Measurements from ENCODE around the gene DDIT4. TPM values are rescaled to one million over a fixed set of nuclear protein-coding genes. Genes with fewer than 3 reads are reported as not detected.

Gene DDIT4
- total RNA-seq, 1 experiment from 2014 or later, result 462 TPM

DNA sequence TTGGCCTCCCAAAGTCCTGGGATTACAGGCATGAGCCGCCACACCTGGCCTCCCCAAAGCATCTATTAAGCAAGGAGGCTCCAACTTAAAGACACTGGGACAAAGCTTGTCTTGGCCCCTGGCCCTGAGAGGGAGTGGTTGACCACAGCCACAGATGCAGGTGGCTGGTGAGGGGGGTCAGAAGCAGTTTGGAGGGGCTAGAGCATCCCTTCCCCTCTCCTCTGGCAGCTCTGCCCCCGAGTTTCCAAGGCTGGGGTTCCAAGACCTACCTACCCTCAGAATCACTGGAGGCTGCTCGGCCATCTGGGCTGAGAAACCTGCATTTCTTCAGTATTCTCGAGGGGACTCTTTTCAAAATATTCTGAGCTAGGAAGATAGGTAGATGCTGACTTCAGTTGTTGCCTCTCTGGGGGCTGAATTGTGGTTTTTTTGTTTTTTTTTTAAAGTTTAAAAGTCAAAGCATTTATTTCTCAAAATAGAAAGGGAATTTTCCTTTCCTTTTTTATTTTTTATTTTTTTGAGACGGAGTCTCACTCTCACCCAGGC lies 32.6 kb downstream of the DDIT4 start:
- intact Hi-C loops (cut with micrococcal nuclease), result no loop called here
- DNase-seq (ENCODE audit: low read depth, low spot score) (no peak), ATAC-seq (no peak)
- no peak overlapping the region for H3K4me3 ChIP-seq (replicated peaks in 1 of 2; ENCODE audit: low read depth in 1 of 2, low read length in 2 of 2)
- no peak overlapping the region for H3K9ac ChIP-seq (ENCODE audit: low read length)
- no TSS peak for BruUV-seq (replicated peaks)
- ChIA-PET RAD21 (ENCODE audit: low non-redundant PET in 1 of 2, low total read pairs in 2 of 2, uncharacterized antibody in 2 of 2, unreplicated experiment in 2 of 2) (no interaction called here), POLR2A (interaction anchor here (1.0 to 6.2 kb wide), 8 partner anchors 9 to 52 kb away, joined by 3 to 162 read pairs (median 4); no protein-coding TSS in a partner anchor), CTCF (no interaction called here)
- peaks cover 30 to 53% of the 10 kb centered on the region in 2 experiments for H3K4me1 ChIP-seq (ENCODE audit: control insufficient read depth in 1 of 2, insufficient read depth in 2 of 2, low read length in 2 of 2)
- H3K9me3 ChIP-seq (ENCODE audit: control insufficient read depth in 1 of 2, insufficient read depth in 1 of 2, low read depth in 1 of 2, low read length in 2 of 2), result no peaks in the 10 kb centered on the region
- no peak for TF ChIP-seq FOSL1 (IDR thresholded peaks at IDR 0.05; ENCODE audit: low read depth)
- TF ChIP-seq SP1 (IDR thresholded peaks at IDR 0.05; ENCODE audit: low read depth), result no peak
- no peak for TF ChIP-seq EGR1 (IDR thresholded peaks at IDR 0.05; ENCODE audit: low read depth)
- TF ChIP-seq POLR2A (IDR thresholded peaks at IDR 0.05; ENCODE audit: borderline replicate concordance, extremely low read depth, insufficient read depth, insufficient read length), result no peak
- TF ChIP-seq YY1 (IDR thresholded peaks at IDR 0.05; ENCODE audit: extremely low read depth, insufficient replicate concordance, low read depth, low read length), result no peak
- no peak for TF ChIP-seq JUND (IDR thresholded peaks at IDR 0.05)
- no peak for TF ChIP-seq CBX3 (IDR thresholded peaks at IDR 0.05; ENCODE audit: low read depth)
- no peak for TF ChIP-seq ELF1 (IDR thresholded peaks at IDR 0.05; ENCODE audit: borderline replicate concordance, low read depth)
- TF ChIP-seq, protein P1, sequence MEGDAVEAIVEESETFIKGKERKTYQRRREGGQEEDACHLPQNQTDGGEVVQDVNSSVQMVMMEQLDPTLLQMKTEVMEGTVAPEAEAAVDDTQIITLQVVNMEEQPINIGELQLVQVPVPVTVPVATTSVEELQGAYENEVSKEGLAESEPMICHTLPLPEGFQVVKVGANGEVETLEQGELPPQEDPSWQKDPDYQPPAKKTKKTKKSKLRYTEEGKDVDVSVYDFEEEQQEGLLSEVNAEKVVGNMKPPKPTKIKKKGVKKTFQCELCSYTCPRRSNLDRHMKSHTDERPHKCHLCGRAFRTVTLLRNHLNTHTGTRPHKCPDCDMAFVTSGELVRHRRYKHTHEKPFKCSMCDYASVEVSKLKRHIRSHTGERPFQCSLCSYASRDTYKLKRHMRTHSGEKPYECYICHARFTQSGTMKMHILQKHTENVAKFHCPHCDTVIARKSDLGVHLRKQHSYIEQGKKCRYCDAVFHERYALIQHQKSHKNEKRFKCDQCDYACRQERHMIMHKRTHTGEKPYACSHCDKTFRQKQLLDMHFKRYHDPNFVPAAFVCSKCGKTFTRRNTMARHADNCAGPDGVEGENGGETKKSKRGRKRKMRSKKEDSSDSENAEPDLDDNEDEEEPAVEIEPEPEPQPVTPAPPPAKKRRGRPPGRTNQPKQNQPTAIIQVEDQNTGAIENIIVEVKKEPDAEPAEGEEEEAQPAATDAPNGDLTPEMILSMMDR (IDR thresholded peaks at IDR 0.05 in 2 of 3, conservative IDR thresholded peaks at IDR 0.05 in 1 of 3; ENCODE audit: borderline replicate concordance in 1 of 3, insufficient read depth in 1 of 3, low read depth in 2 of 3, low read length in 2 of 3), result no peak
- TF ChIP-seq ZFX (IDR thresholded peaks at IDR 0.05), result no peak
- no peak for TF ChIP-seq POLR2AphosphoS5 (IDR thresholded peaks at IDR 0.05; ENCODE audit: low read depth, low read length)
- TF ChIP-seq SIN3A (IDR thresholded peaks at IDR 0.05; ENCODE audit: low read depth), result no peak
- TF ChIP-seq REST (IDR thresholded peaks at IDR 0.05; ENCODE audit: low read depth), result no peak
- no peak for TF ChIP-seq TCF7L2 (IDR thresholded peaks at IDR 0.05; ENCODE audit: borderline replicate concordance, extremely low read depth, insufficient read depth, insufficient read length)
- TF ChIP-seq ZNF274 (IDR thresholded peaks at IDR 0.05; ENCODE audit: low read depth, low read length), result no peak
- TF ChIP-seq CEBPB (IDR thresholded peaks at IDR 0.05; ENCODE audit: low read depth), result no peak
- no peak for TF ChIP-seq MAX (IDR thresholded peaks at IDR 0.05)
- no peak for TF ChIP-seq RAD21 (IDR thresholded peaks at IDR 0.05; ENCODE audit: low read depth)
- TF ChIP-seq, protein P2, sequence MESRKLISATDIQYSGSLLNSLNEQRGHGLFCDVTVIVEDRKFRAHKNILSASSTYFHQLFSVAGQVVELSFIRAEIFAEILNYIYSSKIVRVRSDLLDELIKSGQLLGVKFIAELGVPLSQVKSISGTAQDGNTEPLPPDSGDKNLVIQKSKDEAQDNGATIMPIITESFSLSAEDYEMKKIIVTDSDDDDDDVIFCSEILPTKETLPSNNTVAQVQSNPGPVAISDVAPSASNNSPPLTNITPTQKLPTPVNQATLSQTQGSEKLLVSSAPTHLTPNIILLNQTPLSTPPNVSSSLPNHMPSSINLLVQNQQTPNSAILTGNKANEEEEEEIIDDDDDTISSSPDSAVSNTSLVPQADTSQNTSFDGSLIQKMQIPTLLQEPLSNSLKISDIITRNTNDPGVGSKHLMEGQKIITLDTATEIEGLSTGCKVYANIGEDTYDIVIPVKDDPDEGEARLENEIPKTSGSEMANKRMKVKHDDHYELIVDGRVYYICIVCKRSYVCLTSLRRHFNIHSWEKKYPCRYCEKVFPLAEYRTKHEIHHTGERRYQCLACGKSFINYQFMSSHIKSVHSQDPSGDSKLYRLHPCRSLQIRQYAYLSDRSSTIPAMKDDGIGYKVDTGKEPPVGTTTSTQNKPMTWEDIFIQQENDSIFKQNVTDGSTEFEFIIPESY (IDR thresholded peaks at IDR 0.05; ENCODE audit: extremely low read depth, insufficient replicate concordance, low read length), result no peak
- no peak for TF ChIP-seq SRF (IDR thresholded peaks at IDR 0.05; ENCODE audit: low read depth)
- no peak overlapping the region for H3K4me2 ChIP-seq (ENCODE audit: low read length)
- H3K36me3 ChIP-seq (ENCODE audit: control insufficient read depth in 1 of 2, insufficient read depth in 2 of 2, low read length in 2 of 2), result no peaks in the 10 kb centered on the region
- H4K20me1 ChIP-seq (ENCODE audit: insufficient read depth), result no peaks in the 10 kb centered on the region
- H3K9me2 ChIP-seq (ENCODE audit: insufficient read depth), result no peaks in the 10 kb centered on the region
- no peaks in the 10 kb centered on the region for H3K27me3 ChIP-seq (ENCODE audit: insufficient read depth, low read length)
- no peak overlapping the region for H3K27ac ChIP-seq (ENCODE audit: low read depth, low read length)
- no peaks in the 10 kb centered on the region for H3K79me2 ChIP-seq (ENCODE audit: insufficient read depth, low read length)
- H2AFZ ChIP-seq (ENCODE audit: low read depth, low read length, poor library complexity, severe bottlenecking), result no peak overlapping the region

All from HCT116 (cell line).